Bronchial epithelial cell (primary cell): ENCODE measurements around the gene PTN. TPM values are rescaled to one million over a fixed set of nuclear protein-coding genes. Genes with fewer than 3 reads are reported as not detected.

Source experiments
- DNase-seq: peaks from one replicate; pipeline ENCODE4 v3.0.0-alpha.2; 2010; ENCODE audit warnings: low read depth
- FAIRE-seq: peaks from 2 replicates; lab custom pipeline; 2011; peaks lifted over from hg19 to GRCh38; lab: Jason Lieb, UNC
- H3K27me3 ChIP-seq: 2 replicates; pipeline ENCODE4 v1.5.1; 2011; ENCODE audit warnings: low read length; ENCODE audit not compliant: control insufficient read depth, insufficient read depth
- H3K36me3 ChIP-seq: 2 replicates; pipeline ENCODE4 v1.5.1; 2011; ENCODE audit warnings: low read length; ENCODE audit not compliant: control insufficient read depth, insufficient read depth
- H3K4me3 ChIP-seq: 2 replicates; pipeline ENCODE4 v1.5.1; 2011; ENCODE audit warnings: mild to moderate bottlenecking, low read depth, low read length, control low read depth
- CTCF ChIP-seq: IDR thresholded peaks from 2 replicates; pipeline ENCODE4 v1.5.1; 2011; ENCODE audit warnings: mild to moderate bottlenecking, moderate library complexity, low read length, control low read depth, inconsistent platforms; ENCODE audit not compliant: insufficient read depth, severe bottlenecking
- total RNA-seq: library from RNA; depleted of rRNA; stranded (reverse); fragments of >200 nt; gene quantifications from 2 replicates; pipeline ENCODE4 v1.2.1, GENCODE V29; 2014

Gene PTN
- total RNA-seq, result 0.26 and 0.77 TPM in 2 replicates

- DNase-seq (peak; percentile 43), FAIRE-seq (no peak)
- TF ChIP-seq CTCF, result no peak
- Histone ChIP-seq H3K27me3 (no peaks in the 10 kb centered on the region), H3K4me3 (no peak within 1 kb of the TSS), H3K36me3 (no peaks in the 10 kb centered on the region)
These were observed at the start of gene PTN for GRCh38 chr7:137343281-137343841. Gene PTN, minus strand, starts transcription at chr7:137343733. Its CDS starts 88,760 bp downstream, at chr7:137254973.

GRCh38 chr7:137390076-137390475 is 46.5 kb upstream of the PTN start:
- no peak for FAIRE-seq
- no peak overlapping the region for H3K4me3 ChIP-seq
- DNase-seq, result no peak
- H3K27me3 ChIP-seq, result no peaks in the 10 kb centered on the region
- no peaks in the 10 kb centered on the region for H3K36me3 ChIP-seq
- TF ChIP-seq CTCF, result no peak

- no peaks in the 10 kb centered on the region for H3K27me3 ChIP-seq
- H3K4me3 ChIP-seq, result no peak overlapping the region
- DNase-seq (no peak), FAIRE-seq (no peak)
- no peaks in the 10 kb centered on the region for H3K36me3 ChIP-seq
- no peak for TF ChIP-seq CTCF
These were observed 45.4 kb upstream of the PTN start for GRCh38 chr7:137388916-137389315.

GRCh38 chr7:137386966-137387365 is 43.4 kb upstream of the PTN start:
- DNase-seq (no peak), FAIRE-seq (no peak)
- H3K27me3 ChIP-seq, result no peaks in the 10 kb centered on the region
- H3K36me3 ChIP-seq, result no peaks in the 10 kb centered on the region
- TF ChIP-seq CTCF, result no peak
- H3K4me3 ChIP-seq, result no peak overlapping the region

GRCh38 chr7:137381045-137381444 is 37.5 kb upstream of the PTN start:
- TF ChIP-seq CTCF, result no peak
- DNase-seq, result no peak
- Histone ChIP-seq H3K4me3 (no peak overlapping the region), H3K36me3 (no peaks in the 10 kb centered on the region), H3K27me3 (no peaks in the 10 kb centered on the region)
- FAIRE-seq, result no peak

GRCh38 chr7:137373507-137373906 is 30.0 kb upstream of the PTN start:
- Histone ChIP-seq H3K4me3 (no peak overlapping the region), H3K36me3 (no peaks in the 10 kb centered on the region), H3K27me3 (no peaks in the 10 kb centered on the region)
- no peak for TF ChIP-seq CTCF
- FAIRE-seq (no peak), DNase-seq (no peak)
